ENCODE results near the gene PADI2.

PADI2 gene

DNA sequence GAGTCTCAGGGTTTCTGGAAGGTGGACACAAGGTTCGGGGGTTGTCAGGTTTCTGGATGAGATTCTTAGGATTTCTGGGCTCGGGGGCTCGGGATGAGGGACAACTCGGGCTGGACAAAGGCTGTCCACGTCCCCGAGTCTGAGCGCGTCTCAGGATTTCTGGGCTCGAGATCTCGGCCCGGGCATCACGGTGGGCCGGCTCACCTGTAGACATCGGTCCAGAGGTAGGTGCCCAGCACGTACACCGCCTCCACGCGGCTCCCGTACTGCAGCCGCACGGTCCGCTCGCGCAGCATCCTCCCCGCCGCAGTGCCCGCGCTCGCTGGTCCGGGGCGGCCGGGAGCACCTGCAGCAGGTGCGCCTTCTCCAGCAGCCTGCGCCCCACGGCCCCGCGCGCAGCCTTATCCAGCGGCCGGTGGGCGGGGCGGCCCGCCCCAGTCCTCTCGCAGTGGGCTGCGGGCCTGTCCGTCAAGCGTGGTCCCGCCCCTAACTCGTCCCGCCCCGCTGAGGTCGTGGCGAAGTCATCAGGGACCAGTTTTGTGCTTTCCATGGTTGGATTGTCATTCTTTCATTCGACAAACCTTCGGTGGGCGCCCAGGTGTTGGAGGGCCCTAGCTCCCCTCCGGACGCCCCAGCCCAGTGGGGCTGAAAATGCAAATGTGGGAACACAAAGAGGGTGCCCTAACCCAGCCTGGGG, at the start of gene PADI2:
PADI2 (minus strand) TSS at position 376 of the 697 bp plus-strand sequence; CDS start at position 296, 80 bp downstream.
- DNase-seq: peak in 1 of 2 experiments; percentile 31

DNA sequence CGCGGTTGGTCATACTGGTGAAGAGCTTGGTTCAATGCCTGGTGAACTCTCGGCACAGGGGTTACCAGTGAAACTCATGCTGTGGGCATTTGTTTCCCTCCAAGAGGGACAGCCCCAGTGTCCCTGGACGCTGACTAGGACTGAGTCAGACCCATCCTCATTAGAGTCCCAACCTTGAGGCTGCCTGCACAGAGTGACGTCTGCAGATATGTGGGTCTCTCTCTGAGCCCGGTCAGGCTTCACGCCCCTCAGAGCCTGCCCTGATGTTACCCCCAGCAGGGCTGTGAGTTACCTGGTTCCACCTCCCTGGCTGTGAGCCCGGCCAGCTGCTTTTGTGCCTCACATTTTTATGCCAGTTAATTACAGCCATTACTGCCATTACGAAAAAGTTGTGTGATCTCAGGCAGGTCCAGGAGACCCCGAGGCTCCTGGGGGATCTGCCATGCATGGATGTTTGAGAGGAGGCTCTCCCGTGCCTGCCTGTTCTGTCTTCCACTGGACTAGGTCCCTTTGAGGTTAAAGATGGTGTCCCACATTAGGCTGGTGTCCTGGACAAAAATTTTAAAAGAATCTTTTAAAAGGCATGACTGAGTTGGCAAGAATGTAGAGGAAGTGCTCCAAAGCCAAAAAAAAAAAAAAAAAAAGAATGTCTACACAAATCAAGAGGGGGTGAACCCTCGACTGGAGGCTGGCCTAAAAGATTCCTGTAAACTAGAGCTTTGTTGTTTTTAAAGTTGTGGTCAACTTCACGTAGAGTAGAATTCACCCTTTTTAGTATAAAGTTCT, 49.0 kb upstream of the PADI2 start:
- peak; percentile 31 to 47 for DNase-seq

DNA sequence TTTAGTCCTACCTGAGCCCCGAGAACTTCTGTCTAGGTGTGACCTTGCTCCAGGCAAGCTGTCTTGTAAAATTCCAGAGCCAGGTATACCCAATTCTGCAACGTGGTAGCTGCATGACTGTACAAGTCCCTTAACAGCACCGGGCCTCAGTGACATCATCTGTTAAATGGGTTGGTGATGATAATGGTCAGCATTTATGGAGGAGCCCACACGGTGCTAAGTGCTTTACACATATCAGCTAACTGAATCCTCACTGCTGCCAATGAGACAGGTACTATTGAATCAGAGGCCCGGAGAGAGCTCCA, 48.5 kb upstream of the PADI2 start:
- DNase-seq: no peak

DNA sequence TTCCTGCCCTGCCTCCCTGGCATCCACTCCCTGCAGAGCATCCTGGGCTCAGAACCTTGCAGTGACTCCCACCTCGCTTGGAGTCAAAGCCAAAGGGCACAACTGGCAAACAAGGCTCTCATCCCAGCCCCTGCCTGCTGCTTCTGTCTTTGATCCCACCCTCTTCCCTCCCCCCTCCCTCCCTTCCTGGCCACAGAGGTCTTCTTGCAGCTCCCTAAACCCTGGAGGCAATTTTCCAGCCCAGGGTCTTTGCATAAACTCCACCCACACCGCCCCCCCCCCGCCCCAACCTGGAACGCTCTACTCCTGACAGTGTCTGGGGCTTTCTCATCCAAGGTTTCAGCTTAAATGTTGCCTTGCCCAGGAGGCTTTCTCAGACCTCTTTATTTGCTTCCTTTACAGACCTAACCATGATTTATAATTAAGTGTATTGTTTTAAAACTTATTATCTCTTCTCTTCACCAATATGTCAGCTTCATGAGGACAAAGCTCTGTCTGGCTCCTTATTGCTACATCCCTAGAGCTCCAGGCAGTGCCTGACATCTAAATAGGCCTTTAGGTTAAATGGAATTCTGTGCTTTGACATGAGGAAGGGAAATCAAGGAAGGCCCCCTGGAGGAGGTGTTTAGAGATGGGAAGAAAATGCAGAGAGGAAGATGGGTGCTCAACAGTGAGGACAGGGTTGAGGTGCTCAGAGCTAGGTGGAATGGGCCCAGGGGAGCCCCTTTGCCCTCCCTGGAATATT, 48.0 kb upstream of the PADI2 start:
- DNase-seq: no peak

DNA sequence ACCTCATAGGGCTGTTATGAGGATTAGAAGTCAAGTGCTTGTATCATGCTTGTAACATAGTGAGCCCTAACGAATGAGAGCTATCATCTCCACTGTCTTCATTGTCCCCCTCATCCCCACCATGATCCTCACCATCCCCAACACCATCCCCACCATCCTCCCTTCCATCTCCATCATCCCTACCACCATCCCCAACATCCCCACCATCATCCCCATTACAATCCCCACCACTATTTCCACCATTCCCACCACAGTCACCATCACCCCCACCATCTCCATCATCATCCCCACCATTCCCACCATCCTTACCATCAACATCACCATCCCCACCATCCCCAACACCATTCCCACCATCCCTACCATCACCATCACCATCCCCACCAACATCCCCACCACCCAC, 46.6 kb upstream of the PADI2 start:
- DNase-seq: no peak

GRCh38 chr1:17163789-17164666, 44.8 kb upstream of the PADI2 start:
- no peak for DNase-seq

- no peak for DNase-seq
Measured at GRCh38 chr1:17163371-17163770, 44.1 kb upstream of the PADI2 start.

DNA sequence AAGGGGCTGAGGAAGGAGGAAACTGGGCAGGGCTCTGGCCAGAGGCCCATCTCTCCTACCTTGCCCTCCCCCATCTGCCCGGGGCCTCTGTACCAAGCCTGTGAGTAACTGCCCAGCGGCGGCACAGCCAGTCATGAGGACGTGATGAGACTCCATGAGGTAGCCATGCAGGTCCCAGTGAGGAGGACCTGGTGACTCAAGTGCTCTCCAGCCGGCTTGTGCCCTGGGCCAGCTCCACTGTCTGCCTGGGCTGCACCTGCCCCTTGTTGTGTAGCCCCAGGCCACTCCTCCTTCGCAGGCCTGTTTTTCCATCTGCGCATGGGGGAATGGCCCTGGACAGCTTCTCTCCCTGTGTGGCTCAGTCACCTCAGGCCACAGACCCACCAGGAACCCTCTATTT, 43.7 kb upstream of the PADI2 start:
- DNase-seq: no peak

- DNase-seq: no peak
Measured at GRCh38 chr1:17161926-17162800, 42.9 kb upstream of the PADI2 start.

DNA sequence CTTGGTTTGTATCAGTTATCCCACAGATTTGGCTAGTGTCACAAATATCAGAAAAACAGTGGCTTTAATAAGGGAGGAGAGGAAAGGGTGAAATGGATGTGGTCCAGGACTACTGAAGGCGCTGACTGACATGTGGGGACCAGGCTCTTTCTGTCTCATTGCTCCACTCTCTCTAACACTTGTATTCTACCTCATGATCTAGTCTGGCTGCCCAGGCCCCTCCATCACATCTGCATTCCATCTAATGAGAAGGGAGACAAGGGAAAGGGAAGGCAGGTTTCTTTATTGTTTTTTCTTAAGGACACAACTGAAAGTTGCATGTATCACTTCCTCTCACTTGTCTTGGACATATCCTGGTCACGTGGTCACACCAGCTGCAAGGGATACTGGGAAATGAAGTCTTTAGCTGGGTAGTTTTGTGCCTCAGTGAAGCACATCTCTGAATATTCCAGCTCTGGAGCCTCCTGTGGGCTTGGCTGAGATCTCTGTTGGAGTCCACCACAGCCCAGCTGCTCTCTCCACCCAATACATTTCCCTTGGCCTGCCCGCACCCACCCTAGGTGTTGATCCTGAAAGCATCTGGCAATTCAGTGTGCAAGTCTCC, 42.0 kb upstream of the PADI2 start:
- DNase-seq: peak in 1 of 2 experiments; percentile 3

DNA sequence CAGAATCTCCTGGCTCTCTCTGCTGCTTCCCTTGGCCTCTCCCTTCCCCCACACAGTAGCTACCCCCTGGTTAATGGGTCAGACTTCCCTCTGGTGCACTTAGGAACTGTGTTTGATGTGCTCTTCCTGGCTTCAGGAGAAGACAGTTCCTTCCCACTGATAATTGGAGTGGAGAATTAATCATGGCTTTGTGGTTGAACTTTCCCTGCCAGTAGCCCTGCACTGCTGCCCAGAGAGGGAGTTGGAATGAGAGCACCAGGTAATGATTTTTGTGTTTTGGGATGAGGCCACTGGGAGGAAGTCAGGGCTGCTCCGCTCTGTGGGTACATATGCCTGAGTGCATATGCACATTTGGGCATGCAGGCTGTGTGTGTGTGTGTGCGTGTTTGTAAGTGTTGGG, 39.7 kb upstream of the PADI2 start:
- no peak for DNase-seq

- no peak for DNase-seq
Measured at GRCh38 chr1:17156108-17156507, 36.9 kb upstream of the PADI2 start.

DNA sequence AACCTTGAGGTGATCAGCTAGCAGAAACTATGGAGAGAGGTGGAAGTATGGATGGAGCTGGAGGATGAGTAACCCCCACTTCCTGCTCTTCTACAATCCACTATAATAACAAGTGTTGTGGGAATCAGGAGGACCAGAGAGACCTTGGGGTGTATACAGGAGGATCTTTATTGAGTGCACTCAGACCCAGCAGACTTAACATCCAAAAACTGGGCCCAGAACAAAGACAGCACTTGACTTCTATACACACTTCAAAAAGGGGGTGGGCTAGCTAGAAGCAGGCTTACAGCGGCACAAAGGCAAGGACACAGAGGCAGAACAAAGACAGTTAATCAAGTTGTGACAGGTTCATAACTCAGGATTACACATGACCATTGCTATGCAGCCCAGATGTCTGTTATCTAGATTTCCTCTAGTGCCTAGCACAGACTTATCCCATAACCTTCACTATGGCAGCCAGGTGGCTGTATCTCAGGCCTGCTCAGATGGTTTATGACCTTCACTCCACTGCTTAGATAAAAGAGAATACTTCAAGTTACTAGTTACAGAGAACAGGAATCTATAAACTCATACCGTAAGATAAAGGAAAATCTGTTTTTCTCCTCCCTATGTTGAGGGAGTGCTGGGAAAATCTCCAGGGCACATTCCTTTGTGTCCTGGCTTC, 36.1 kb upstream of the PADI2 start:
- no peak for DNase-seq

DNA sequence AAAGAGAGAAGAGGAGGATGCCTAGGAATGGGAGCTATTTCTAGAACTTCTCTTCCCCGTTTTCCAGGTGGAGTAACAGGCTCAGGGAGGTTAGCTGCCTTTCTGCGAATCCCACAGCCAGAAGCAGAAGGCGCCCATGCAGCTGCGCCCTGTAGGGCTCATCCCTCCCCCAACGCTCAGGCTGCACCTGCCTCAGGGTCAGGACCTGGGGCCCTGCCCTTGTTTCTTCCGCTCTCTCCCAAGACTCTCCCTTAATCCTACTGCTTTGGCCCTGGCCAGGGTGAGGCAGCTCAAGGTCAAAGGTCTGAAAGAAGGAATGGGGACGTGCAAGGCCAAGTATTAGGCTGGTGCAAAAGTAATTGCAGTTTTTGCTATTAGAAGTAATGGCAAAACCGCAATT, 30.5 kb upstream of the PADI2 start:
- DNase-seq: no peak

DNA sequence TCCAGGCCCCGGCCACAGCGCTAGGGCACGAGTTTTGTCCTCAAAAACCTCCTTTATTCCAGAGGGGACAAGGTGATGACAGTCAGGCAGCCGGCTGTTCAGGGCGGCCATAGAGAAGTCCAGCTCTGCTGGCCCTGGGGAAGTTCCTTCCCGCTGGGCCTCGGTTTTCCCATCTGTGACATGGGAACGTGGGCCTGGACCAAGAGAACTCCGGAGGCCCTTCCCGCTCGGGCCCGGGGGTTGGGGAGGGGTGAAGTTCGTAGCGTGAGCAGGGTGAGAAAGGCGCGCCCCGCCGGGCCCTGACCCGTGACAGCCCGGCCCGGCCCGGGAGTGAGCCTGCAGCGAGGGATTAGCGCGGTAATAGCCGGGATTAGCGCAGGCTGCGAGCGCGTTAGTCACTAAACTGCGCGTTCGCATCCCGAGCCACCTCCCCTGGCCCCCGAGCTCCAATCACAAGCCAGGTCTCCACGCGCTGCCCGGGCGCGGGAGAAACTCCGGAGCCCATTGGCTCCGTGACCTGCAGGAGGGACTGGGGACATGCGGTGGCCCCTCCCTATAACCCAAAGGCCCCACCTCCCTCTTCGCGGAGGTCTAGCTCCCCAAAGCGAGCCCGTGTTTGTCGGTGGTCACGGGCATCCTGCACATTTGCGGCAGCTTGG, 29.8 kb upstream of the PADI2 start:
- no peak for DNase-seq

GRCh38 chr1:17145648-17146047, 26.4 kb upstream of the PADI2 start:
- no peak for DNase-seq

DNA sequence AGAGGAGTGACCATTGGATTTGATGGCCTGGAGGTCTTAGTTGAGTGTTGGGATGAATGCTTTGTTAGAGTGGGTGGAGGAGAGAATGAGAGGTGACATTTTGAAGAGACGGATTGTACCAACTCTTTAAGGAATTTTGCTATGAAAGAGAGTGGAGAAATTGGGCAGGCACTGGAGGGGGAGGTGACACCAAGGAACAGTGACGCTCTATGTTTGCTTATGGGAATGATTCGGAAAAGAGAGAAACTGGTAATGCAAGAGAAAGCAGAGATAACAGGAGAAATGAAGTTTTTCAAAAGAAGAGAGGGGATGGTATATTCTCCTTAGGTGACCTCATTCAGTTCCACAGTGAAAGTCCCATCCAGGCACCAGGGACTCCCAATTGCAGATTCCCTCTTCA, 24.5 kb upstream of the PADI2 start:
- no peak for DNase-seq

GRCh38 chr1:17141441-17142197, 22.4 kb upstream of the PADI2 start:
- DNase-seq: no peak

- DNase-seq: no peak
Measured at GRCh38 chr1:17140279-17140678, 21.0 kb upstream of the PADI2 start.

DNA sequence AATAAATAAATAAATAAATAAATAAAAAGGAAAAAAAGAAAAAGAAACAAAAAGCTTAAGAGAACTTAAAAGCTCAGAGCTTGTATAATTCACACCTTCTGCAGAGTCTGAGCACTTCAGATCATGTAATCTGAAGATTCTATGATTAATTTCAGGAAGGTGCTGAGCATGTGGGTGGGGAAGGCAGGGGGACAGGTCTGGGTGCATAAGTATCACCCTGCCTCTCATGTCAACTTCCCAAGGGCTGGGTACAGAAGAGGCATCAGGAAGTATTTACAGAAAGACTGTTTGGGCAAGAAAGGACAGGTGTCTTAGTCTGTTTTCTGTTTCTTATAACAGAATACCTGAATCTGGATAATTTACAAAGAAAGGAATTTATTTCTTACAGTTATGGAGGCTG, 20.4 kb upstream of the PADI2 start:
- no peak for DNase-seq
